ENCODE data around the gene KCTD2.
A peak's percentile ranks its signal among the peaks of the same experiment; 100 is the strongest.
"Not testable (repeated sequence)": the region's sequence is repeated elsewhere in the genome, so short reads cannot be mapped to it uniquely, and the experiment has no call there.

Gene KCTD2

DNA sequence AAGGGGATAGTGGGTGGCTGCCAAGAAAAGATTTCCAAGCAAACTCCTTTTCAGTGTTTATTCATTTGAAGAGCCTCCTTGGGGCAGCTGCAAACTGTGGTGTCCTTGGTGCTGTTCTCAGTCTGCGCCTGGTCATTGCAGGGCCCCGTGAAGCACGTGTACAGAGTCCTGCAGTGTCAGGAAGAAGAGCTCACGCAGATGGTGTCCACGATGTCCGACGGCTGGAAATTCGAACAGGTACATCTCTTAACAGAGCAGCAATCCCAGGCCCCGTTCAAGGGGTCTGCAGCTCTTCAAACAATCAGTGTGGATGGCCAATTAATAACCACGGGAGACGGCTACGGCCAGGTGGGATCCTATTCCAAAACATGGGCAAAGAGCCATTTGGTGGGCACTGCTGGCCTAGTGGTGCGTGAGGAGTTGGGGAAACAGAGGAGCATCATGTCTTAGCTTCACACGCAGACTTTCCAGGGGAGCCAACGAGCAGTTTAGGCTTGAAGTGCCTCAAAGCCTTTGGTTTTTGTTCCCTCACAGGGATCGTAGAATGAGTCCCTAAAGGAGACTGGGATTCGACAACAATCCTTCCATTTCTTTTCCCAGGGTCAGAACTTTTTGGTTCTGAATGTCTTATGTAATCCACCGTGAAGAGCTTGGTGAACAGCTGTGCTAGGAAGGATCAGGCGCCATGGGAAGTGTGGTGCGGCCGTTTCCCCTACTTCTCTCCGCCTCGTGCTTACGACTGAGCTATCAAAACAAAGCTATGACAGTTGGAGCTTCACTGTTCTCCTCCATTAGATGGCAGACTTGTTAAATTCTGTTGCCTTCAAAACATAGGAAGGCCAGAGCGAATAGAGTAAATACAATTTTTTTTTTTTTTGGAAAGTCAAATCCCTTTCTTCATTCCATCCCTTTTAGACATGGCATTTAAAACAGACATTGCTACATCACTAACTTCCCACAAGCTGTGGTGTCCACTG lies 12.6 kb downstream of the KCTD2 start:
- DNase-seq, result no peak

DNA sequence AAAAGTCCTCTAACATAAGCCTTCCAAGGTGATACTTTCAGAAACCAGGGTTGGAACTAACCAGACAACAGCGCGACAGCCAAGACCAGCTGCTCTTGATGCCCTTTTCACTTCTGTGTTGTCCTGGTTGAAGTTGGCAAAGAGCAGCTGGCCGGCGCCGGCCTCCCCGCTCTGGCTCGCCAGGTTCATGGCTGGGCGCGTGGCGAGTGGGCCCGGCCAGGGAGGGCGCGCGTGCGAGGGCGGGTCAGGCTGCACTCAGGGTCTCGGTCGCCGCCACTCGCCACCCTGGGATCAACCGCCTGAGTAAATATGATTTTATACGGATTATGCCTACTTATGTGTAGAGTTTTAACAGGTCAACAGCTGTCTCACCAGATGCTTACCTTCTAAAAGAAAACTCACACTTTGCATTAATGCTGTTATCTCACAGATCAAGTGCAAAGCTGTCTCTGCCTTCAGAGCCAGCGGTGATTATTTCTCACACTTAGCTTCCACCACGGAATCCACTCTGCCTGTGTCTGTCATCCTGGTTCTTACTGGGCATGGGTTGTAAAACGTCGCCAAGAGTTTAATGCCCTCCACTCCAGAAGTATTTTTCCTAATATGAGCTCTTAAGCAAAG lies 13.5 kb downstream of the KCTD2 start:
- no peak for DNase-seq

DNA sequence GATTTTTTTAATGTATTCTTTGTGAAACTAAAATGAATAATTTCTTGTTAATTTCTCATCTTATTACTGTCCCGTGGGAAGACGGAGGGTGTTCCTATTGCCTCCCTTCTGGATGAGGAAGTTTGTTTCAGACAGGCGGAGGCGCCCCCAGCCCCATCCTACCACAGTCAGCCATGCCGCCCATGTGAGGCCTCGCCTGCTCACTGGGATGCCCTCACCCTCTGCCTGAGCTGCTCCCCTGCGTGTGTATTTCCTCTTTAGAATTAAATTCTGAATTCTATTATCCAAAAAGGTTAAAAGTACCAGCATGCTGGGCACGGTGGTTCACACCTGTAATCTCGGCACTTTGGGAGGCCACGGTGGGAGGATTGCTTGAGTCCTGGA lies 14.0 kb downstream of the KCTD2 start:
- no peak for DNase-seq

DNA sequence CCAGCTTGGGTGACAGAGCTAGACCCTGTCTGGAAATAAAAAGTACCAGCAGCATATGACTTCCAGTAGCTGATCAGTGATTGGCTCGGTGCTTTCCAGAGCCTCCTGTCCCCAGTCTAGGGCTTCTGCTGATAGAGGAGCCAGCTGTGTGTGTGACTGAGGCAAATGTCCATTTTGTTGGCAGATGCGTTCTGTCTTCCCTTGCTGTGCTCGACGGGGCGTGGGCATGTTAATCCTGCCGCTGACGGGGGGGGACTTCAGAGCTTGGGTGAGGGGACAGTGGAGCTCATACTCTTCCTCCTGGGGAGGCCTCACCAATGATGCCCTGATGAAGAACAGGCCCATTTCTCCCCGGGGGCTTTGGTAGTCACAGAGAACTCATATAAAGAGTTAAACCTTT lies 14.6 kb downstream of the KCTD2 start:
- no peak for DNase-seq

DNA sequence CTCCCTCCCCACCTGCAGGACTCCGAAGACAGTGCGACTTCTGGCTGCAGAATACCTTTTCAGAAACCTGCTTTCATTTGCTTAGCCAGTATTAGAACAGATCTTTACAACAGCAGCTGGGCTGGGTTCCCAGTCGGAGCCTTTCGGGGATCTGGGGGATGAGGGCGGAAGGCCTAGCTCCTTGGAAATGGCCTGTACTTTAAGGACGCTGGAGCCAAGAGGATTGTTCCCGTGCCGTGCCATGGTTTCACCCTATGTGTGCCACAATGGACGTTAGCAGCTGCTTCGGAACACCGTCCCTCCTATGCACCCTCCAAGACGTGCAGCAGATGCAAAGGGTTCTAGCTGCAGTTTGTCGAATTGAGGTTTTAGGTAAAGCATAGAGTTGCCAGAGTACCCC lies 16.2 kb downstream of the KCTD2 start:
- DNase-seq, result no peak

DNA sequence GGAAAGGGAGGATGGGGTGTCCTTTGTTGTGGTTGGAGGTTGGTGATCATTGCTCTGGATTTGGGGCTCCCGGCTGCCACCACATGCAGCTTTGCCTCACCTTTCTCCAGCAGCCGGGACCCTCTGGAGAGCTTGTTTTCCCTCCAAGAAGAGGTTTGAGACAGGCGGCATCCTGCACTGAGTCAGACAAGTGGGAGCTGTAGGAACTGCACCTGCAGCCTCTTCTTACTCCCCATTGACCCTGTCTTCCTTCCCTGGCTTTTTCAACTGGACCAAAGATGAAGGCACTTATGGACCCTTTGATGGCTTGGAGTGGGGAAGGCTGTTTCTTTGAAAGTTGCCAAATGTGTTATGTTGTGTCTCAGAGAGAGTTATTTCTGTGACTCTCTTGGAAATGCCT lies 16.6 kb downstream of the KCTD2 start:
- DNase-seq, result no peak

DNA sequence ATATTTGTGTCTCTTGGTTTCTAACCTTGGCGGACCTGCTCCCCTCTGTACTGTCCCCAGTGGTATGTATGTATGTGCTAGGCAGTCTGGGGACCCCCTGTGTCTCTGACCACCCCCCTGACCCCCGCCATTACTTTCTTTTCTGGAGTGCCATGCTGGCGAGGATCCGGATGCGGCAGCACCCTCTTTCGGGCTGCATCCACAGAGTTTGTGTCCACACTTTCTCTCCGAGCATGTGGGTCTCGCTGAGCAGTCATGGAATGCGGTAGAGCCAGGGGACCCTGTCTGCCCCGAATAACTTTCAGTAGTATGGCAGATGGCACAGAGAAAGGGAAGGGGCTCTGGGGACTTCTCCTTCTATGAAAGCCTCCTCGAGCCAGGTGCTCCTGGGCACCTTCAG lies 17.0 kb downstream of the KCTD2 start:
- no peak for DNase-seq

DNA sequence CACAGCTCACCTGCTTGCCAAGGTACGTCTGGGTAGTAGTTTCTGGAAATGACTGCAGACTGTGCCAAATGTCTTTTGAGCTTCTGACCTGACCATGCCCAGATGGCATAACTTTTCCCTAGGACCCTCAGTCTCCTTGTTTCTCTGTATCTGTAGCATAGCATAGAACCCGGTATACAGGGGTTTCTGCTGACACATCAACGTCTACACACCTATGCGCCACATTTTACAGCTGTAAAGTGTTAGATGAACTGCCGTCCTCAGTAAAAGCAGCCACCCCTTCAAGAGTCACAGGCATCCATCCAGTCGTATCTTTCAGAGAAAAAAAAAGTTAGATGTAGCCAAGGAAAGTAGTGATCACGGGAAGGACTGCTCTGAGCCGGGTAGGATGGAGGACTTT lies 17.4 kb downstream of the KCTD2 start:
- DNase-seq, result no peak

DNA sequence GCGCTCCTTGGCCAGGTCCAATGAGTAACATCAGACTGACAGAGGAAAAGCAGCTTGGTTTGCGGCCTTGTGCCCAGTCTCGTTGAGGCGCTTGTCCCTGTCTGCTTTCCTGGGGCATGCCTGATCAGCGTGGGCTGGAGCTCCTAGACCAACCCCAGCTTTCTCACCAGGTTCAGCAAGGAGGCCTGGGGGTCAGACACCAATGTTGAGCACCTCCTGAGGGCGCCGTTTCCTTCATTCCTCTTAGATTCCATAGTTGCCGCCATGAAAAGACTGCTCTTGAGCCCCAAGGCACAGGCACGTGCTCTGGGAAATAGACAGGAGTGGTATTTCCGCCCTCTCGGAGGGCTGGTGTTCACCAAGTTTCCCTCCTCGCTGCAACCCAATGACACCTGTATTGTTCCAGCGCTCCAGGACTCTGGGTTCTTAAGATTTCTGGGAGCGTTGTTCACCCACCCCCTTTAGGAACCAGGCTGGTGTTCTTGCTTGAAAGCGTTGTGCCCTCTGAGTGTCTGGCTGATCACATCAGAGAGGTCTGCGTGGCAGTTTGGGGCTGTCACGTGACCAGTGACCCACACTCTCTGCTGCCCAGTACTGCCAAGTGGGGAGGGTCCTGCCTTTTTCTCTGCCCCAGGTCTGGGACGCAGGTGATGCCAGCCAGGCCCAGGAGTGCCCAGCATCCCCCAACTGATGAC lies 18.0 kb downstream of the KCTD2 start:
- no peak for DNase-seq

DNA sequence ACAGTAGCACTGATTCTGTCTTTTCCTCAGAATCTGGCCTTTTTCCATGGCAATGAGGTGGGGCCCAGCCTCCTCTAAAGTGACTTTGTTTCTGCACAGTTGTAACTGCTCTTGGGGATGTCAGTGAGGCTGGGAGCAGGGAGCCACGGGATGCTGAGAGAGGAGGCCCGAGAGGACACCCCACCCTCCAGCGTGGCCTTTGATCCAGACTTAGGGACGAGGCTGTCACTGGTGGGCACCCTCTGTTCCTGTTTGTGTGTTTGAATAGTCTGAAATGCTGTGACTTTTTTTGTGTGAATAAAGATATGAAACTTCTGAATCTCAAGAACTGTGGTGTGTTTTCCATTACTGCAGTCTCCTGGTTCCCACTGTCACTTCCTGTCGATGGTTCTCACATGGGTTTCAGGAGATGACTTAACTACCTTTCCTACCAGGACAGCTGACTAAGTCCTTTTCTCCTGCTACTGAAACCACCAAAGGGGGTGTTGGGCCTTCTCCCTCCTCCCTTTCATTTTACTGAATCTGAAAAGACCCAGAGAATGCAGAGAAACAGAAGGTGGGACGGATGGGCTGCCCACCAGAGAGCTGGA lies 18.6 kb downstream of the KCTD2 start:
- peak; percentile 45 to 50 for DNase-seq

DNA sequence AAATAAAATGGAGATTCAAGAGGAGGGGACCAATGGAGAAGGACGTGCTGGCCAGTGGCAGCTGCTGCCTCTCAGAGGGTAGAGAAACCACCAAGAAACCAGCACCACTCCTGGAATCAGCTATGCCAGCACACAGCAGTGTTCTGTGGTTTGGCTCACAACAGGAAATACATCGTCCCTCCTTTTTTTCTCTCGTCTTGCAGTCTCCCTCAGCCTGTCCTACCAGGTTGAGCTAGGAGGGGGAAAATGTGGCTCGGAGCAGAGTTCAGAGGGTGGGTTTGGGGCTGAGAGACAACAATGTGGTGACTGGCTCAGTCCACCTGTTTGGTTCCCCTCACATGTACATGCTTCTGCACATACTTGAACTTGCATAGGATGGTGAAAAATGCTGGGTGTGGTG lies 20.8 kb downstream of the KCTD2 start:
- peak; percentile 36 to 49 for DNase-seq

DNA sequence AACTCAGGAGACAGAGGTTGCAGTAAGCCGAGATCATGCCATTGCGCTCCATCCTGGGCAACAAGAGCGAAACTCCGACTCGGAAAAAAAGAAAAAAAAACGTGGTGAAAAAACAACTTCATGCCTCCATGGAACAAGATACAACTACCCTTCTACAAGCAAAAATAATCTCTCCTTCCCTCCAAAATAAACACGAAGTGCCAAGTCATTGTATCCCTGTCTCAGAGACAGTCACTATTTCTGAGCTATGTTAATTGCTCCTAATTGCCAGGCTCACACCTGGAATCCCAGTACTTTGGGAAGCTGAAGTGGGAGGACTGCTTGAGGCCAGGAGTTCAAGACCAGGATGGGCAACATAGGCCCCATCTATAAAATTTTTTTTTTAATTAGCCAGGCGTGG lies 21.7 kb downstream of the KCTD2 start:
- no peak for DNase-seq

DNA sequence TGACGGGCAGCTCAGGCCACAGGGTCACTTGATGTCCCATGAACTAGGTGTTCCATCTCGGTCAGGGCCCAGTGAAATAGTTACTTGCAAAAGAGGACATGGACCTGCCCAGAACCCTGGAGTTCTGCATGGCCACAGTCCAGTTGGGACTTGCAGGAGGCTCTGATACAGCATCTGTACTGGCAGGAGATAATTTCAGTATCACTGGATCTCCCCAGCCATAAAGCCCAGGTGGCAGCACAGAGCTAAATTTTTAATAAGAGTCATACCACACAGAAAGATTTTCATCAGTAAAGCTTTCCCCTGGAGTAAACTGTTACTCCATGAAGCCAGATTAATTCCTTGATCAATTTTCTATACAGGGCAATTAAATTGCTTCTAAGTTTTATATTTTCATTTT lies 22.8 kb downstream of the KCTD2 start:
- DNase-seq, result no peak

DNA sequence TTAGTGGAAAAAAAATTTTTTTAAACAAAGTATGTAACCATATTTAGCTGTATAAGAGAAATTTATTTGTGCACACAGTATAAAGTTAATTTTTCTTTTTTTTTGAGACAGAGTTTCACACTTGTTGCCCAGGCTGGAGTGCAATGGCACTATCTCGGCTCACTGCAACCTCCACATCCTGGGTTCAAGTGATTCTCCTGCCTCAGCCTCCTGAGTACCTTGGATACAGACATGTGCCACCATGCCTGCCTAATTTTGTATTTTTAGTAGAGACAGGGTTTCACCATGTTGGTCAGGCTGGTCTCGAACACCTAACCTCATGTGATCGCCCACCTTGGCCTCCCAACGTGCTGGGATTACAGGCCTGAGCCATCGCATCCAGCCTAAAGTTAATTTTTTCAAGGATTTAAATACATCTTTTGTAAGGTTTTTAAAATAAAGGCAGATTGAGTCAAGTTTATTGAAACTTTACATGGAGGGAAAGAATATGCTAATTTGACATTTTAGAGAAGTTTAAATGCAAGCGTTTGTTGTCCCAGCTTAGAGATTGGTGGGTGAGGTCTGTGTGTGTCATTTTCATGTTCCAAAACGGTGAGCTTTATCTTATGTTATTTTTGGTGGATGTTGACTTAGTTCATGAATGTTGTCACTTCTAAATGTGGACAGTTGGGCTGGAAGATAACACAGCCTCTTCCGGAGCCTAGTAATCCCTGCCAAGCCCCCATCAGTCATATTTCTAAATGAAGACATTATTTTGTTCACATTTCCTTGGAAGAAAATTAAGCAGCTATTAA lies 24.6 kb downstream of the KCTD2 start:
- not testable (repeated sequence) for DNase-seq

DNA sequence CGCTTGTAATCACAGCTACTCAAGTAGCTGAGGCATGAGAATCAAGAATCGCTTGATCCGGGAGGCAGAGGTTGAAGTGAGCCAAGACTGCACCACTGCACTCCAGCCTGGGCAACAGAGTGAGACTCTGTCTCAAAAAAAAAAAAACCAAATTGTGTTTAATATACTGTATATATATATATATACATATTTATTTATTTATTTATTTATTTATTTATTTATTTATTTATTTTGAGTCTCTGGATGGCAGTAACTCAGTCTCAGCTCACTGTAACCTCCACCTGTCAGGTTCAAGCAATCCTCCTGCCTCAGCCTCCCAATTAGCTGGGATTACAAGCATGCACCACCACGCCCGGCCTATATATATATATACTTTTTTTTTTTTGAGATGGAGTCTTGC lies 25.9 kb downstream of the KCTD2 start:
- not testable (repeated sequence) for DNase-seq

DNA sequence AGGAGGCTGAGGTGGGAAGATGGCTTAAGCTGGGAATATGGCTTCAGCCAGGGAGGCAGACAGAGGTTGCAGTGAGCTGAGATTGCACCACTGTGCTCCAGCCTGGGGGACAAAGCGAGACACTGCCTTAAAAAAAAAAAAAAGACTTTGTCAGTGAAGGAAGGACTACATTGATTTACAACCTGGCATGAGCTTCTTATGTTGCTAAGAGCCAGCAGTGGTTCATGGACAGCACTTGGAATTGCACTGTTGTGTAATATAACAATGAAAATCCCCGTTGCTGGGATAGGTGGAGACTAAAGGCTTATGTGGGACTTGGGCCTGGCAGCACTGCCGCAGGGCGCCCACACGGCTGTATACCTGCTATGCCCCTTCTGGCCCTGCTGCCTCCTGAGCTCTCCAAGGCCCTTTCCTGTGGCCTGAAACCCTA lies 26.6 kb downstream of the KCTD2 start:
- DNase-seq, result no peak

DNA sequence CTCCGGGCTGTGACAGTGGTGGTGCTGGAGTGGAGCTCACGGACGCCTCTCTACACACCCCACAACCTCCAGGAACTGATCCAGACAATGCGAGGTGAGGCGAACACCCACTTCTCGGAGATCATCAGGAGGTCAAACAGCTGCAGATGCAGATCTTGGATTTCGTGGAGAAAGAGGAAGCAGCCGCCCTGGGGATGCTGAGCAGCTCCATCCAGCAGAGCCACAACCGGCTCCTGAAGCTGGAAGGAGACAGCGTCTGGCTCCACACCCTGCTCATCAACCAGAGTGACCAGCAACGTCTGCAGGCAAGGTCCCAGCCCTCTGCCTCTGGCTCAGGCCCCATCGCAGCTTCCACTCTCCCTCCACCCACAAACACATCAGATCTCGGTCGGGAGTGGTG lies 27.5 kb downstream of the KCTD2 start:
- no peak for DNase-seq

DNA sequence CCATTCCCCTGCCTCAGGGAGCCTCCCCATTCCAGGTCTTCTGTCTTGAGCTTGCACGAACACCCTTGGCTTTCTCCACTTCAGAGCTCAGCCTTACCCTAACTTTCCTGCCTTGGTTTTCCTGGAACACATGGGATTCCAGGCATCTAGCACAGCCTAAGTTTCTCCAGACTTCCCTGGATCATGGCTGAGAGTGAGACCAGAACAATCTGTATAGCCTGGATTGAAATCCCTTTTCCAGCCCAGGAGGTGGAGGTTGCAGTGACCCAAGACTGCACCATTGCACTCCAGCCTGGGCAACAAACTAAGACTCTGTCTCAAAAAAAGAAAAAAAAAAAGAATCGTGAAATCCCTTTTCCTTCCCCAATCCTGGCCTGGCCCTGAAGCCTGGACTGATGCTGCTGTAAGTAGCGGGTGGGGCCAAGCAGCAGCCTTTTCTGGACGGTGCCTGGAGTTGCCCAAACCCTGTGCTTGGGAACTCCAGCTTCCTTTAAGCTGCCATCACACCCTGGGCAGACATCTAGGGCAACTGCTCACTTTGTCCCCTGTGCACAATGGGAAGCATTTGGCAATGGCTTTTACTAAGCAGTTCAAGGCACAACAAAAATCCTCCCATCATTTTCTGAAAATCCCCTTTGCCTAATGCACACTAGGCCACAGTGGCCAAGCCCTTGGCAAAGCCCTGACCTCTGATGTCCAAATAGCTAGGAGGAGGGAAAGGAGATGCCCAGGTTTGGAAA lies 28.7 kb downstream of the KCTD2 start:
- DNase-seq, result no peak

DNA sequence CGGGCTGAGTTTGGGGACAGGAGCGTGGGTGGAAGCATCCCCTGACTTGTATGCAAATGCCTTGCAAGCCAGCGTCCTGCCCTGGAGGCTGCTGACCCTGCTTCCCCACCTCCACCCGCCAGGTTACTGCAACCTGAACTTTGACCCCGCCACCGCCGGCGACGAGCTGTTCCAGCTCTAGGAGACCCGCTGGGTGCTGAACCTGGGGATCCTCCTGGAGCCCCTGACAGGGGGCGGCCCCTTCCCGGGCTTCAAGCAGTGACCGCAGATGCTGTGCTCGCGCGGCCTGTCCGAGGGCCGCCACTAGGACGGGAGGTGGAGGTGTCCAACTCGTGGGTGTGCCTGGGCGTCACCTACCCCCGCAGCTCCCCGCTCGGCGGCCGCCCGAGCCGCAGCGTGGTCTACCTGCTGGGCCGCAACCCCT lies 30.1 kb downstream of the KCTD2 start:
- DNase-seq, result peak in 1 of 2 experiments; percentile 41

DNA sequence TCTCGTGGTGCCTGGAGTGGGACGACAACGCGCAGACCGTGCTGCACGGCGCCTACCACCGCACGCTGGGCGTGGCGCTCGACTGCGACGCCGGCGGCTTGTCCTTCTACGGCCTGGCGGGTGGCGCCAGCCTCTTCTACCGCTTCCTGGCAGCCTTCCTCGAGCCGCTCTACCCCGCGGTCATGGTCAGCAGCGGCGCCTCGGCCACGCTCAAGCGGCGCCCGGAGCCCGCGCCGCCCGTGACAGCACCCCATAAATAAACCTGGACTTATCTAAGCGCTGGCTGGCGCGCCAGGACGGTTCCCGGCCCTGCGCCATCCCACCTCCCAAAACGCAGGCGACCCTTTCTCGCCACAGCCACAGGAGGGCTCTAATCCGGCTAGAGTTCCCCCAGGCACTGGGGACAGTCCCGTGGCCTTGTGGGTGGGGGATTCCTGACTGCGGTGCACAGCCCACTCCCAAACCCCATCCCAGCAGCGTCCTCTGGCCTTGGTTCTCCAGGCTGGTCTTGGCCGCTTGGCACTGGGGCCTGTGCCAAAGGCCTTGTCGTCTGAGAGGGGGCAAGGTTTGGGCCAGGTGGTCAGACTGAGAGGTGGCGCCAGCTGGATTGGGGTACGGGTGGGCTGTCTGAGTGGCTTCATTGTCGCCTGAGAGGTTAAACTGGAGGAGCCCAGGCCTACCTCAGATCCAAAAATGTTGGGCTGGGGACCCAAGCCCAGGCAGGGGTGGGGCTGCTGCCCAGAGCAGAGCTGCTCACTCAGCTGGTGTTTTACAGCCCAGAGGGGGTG lies 30.7 kb downstream of the KCTD2 start:
- DNase-seq, result peak; percentile 67 to 74
